Left renal cortex interstitium (tissue), 4 donors: ENCODE measurements around the gene NCKIPSD. TPM values are rescaled to one million over a fixed set of nuclear protein-coding genes. Genes with fewer than 3 reads are reported as not detected.

Experiments
- DNase-seq, 4 donors: peaks; one replicate each; pipeline ENCODE4 v3.0.0-alpha.2; 2013; ENCODE audit warnings: low read depth in 4 of 4, low spot score in 2 of 4, missing footprints in 1 of 4
- polyA plus RNA-seq, 4 donors: library from polyadenylated mRNA; unstranded; fragments of 120-200 nt; gene quantifications; one replicate each; pipeline ENCODE4 v1.2.1, GENCODE V29; 2013; ENCODE audit not compliant: insufficient read length in 4 of 4

NCKIPSD gene
- polyA plus RNA-seq, 4 donors = 14.3 to 24.0 (median 20.5) TPM

- no peak for DNase-seq
These were observed 6.0 kb downstream of the NCKIPSD start for GRCh38 chr3:48679411-48680391.

DNA sequence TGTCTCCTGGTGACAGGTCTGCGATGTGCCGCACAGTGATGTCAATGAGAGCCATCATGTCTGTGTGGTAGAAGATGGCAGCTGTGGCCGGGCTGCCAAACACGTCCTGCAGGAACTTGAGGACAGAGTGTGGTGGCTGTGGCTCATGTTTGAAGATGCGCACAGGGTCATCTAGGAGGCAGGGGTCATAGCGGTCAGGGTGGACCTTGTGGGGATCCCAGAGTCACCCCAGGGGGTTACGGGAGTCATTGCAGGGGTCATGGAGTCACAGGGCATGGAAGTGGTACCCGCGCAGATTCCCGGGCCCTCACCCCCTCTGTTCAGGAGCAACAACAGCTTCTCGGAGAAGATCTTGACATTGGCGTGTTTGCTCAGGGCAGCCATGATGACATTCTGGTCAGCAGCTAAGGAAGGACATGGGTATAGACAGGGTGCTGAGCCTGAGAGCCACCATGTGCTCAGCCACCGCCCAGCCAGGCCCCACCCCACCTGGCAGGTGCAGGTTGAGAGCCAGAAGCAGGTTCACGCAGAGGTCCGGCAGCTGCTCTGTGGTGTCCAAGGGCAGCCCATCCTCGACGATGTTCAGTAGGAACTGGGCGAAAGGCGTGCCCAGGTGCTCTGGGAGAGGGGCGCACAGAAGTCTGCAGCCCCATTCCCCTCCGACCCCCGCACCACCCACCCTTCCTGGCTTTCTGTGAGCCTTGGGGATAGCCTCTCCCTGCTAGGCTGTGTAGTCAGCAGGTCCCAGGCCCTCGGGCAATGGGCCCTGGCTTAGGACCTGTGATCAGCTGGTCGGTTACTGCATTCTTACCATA, 6.9 kb downstream of the NCKIPSD start:
- DNase-seq = no peak

DNA sequence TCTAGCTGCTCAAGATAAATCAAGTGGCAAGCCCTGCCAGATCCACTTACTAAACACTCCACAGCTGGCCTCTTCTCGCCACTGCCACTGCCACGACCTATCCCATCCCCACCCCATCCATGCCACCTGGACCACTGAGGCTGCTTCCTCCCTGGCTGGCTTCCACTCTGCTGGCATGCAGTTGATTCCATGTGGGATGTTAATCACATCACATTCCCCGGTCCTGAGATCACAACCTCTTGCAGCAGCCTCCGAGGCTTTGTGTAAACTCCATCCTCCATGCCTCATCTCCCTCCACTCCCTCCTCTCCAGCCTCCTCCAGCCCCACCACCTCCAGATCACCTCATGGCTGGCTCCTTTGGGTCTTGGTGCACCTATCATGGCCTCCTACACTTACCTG, 7.7 kb downstream of the NCKIPSD start:
- DNase-seq = no peak

DNA sequence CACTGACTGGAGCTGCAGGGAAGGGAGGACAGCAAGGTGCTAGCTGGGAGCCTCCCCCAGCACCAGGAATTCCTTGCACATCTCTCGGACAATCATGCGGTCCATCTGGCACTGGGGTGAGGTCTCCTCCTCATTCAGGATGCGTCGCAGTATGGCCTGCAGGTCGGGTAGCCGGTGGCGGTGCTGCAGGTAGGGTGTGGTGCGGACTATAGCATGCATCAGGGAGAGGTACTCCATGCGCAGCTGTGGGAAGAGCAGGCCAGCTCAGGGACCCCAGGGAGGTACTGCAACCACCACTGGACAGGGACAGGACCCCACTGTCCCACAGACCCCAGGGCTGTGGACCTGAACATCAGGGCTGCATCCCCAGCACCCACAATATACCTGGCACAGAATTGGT, 11.2 kb downstream of the NCKIPSD start:
- no peak for DNase-seq

GRCh38 chr3:48672522-48672921, 13.2 kb downstream of the NCKIPSD start:
- no peak for DNase-seq

DNA sequence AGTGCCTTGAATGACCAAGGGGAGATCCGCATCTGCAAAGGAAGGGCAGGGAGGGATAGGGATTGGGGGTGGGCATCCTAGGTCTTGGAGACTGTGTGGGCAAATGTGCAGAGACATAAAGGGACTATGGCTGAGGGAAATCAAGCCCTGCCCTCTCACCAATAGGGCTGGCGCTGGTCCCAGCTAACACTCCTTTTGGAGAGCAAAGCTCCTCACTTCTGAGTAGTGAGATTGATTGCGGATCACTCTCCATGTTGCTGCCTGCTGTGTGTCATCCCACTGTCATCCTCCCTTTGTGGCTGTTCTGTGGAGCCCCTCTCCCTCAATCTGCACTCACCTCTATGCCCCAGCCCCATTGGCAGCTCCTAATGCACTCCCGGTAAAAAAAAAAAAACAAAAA, 20.8 kb downstream of the NCKIPSD start:
- no peak for DNase-seq

- no peak for DNase-seq
These were observed 21.4 kb downstream of the NCKIPSD start for GRCh38 chr3:48664313-48664644.

- peak; percentile 81 to 90 (median 87) for DNase-seq
These were observed 22.0 kb downstream of the NCKIPSD start for GRCh38 chr3:48663489-48664312.

- peak in 2 of 4 donors; percentile 57 to 63 for DNase-seq
These were observed 22.8 kb downstream of the NCKIPSD start, which contains the start of gene CELSR3 for GRCh38 chr3:48662753-48663488. Gene CELSR3, minus strand, starts transcription at chr3:48662886. Its CDS starts 252 bp downstream, at chr3:48662634.

GRCh38 chr3:48662145-48662752, 23.5 kb downstream of the NCKIPSD start:
- no peak for DNase-seq

DNA sequence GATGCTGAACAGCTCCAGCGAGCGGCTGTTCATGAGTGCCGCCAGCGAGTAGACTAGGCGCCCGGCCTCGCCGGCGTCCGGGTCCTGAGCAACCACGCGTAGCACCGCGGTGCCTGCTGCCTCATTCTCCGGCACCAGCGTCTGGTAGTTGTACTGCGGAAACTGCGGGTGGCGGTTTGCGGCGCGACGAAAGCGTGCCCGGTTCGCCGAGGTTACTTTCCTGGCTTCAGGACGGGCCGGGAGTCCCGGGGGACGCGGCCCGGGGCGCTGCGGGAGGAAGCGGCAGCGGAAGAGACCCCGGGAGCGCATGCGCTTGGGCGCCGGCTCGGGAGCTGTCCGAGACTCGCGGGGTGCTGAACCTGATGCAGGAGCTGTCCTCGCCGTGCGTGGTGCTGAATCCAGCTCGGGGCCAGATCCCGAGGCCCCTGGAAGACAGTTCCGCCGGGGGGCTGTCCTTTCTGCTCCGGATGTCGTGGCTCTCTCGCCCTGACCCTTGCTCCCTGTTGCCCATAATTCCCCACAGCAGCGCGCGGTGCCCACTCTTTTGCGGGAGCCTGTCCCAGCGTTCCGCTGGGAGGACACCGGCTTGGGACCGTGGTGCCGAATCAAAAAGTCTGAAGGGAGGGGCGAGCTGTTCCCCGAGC, 24.1 kb downstream of the NCKIPSD start:
- DNase-seq = peak in 2 of 4 donors; percentile 44 to 61

- DNase-seq = no peak
These were observed 24.8 kb downstream of the NCKIPSD start for GRCh38 chr3:48660800-48661400.

DNA sequence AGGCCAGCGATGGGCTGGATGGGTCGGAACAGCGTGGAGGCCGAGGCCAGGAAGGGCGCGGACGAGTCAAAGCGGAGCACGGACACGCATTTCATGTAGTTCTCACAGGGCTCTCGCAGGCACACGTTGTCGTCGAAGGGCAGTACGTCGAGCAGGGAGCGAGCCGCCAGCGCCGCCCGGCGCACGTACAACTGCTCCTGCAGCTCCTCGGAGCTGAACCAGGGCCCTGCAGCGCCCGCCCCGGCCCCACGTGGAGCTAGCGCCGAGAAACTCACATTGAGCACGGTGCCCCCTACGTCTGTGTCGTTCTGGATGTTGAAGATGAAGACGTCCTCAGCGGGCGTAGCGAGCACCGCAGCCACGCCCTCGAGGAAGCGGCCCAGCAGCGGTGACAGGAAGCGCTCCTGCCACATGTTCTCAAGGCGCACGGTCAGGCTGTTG, 28.9 kb downstream of the NCKIPSD start:
- DNase-seq = no peak

DNA sequence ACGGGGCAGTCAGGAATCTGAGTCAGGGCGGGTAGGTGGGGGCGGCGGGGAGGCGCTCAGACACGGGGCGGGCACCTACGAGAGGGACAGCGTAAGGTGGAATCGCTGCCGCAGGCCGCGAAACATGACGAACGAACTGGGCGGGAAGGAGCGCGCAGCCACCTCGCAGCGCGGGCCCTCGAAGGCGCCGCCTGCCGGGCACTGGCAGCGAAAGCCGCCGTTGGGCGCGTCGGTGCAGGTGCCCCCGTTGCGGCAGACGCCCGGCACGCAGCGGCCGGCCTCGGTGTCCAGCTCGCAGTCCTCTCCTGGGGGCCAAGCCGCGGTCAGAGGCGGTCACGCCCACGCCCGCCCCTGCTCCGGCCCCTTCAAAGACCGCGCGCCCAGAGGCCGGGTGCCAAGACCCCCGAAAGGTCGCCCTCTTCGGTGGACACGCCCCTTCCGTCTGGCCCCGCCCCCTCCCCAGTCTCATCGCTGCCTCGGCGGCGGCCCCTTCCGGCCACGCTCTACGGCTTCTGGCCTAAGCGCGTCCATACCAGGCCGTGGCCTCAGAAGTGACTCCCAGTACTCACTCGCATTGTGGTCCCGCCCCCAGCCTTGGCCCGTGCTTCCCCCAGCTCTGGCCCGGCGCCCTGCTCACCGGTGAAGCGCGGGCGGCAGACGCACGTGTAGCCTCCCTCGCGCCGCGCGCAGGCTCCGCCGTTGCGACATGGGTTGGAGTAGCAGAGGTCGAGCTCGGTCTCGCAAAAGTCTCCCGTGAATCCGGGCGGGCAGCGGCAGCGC, 29.5 kb downstream of the NCKIPSD start:
- DNase-seq = peak in 2 of 4 donors; percentile 56 to 63

DNA sequence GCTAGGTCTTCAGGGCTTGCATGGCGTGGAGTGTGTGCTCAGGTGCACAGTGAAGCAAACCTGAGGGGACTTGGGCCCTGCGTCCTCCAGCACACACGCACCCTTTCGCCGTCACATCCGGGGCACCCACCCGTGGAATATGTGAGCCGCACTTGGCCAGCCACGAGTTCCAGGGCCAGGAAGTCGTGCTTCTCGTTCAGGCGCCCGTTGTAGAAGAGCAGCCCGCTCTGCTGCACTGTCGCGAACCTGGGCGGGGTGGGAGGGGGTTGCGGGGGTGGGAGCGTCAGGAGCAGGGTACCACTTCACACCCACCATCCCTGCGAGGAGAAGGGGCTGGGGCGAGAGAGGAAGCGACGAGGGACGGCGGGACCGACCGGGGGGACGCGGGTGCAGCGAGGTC, 30.1 kb downstream of the NCKIPSD start:
- DNase-seq = no peak

DNA sequence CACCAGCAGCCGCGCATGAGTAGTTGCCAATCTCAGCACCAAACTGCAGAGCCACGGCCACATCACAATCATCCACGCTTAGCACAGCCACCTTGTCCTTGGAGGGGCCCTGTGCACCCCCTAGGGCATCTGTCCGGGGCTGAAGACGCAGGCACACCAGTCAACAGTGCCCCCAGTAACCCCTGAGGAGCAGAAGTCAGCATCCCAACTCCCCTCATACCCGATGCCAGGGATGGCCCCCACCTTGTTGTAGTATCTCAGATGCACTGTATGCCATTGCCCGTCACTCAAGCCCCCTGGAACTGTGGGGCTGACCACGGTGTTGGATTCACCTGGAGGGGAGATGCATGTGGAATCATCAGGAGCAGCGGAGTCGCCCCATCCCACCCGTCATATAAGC, 30.7 kb downstream of the NCKIPSD start:
- DNase-seq = no peak

DNA sequence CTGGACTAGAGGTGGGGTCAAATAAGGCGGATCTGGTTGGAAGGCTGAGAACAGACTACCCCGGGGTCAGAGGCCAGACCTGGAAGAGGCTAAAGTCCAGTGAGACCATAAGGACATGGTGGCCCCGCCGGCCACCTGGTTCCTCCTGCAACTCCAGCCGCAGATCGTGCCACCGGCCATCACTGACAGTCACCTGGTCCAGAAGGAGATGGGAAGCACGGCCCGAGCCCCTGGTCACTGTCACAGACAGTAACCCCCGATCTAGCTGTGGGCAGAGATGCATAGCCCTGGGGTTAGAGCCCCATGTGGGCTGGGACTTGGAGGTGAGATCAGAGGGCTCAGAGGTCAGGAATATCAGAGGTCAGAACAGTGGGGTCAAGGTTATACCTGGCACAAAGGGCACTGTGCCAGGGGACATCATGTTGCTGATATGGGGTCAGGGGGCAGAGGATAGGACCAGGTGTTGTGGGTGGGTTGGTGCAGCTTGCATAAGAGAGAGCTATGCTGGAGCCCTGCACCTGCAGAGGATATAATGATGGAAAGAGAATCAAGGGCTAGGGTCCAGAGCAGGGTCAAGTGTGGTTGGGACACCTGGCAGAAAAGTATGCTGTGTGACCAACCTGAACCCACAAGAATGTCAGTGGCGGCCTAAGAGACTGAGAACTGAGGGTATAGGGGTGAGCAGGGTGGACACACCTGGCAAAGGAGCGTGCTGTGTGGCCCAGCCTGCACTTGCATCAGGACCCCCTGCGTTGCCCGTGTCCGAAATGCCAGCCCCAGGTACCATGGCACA, 32.6 kb downstream of the NCKIPSD start:
- no peak for DNase-seq
